Uterus (tissue), 4 donors: ENCODE results near the gene HTRA1. TPM values are rescaled to one million over a fixed set of nuclear protein-coding genes. Genes with fewer than 3 reads are reported as not detected.

Experiments
- DNase-seq, 2 donors: peaks; one replicate each; pipeline ENCODE4 v3.0.0-alpha.2; 2019 to 2020
- H3K27ac ChIP-seq, 2 donors: fragments of 200-600 bp; sonication (generic); 1 replicate in 1 of 2; 2 replicates in 1 of 2; pipeline ENCODE4 v1.5.1; 2016 to 2018
- H3K27me3 ChIP-seq, 2 donors: fragments of 200-600 bp; sonication (generic); one replicate each; pipeline ENCODE4 v1.5.1; 2018 to 2019; ENCODE audit warnings: control low read depth in 1 of 2
- H3K36me3 ChIP-seq, 2 donors: fragments of 200-600 bp; sonication (generic); one replicate each; pipeline ENCODE4 v1.5.1; 2019; ENCODE audit warnings: control low read depth in 1 of 2
- H3K4me1 ChIP-seq, 2 donors: fragments of 200-600 bp; sonication (generic); one replicate each; pipeline ENCODE4 v1.5.1; 2018 to 2019; ENCODE audit warnings: control low read depth in 1 of 2
- H3K4me3 ChIP-seq, 2 donors: fragments of 200-600 bp; sonication (generic); 1 replicate in 1 of 2; 2 replicates in 1 of 2; pipeline ENCODE4 v1.5.1; 2018 to 2019; ENCODE audit warnings: mild to moderate bottlenecking in 1 of 2
- H3K9me3 ChIP-seq, 2 donors: fragments of 200-600 bp; sonication (generic); one replicate each; pipeline ENCODE4 v1.5.1; 2019; ENCODE audit warnings: control low read depth in 1 of 2
- CTCF ChIP-seq, 4 experiments: fragments of 200-600 bp in 2 of 4; fragments of 450-650 bp in 2 of 4; sonication (generic) in 2 of 4; IDR thresholded peaks; one replicate each; pipeline ENCODE4 v1.5.1; 2016 to 2019; ENCODE audit warnings: antibody characterized with exemption in 4 of 4, mild to moderate bottlenecking in 2 of 4, moderate library complexity in 1 of 4
- POLR2A ChIP-seq, 2 donors: fragments of 450-650 bp; IDR thresholded peaks; one replicate each; pipeline ENCODE4 v1.6.1; 2016; ENCODE audit warnings: antibody characterized with exemption in 2 of 2, mild to moderate bottlenecking in 1 of 2, moderate library complexity in 1 of 2
- intact Hi-C: fragments of 100-400 bp; cut with DNase I; formaldehyde crosslinking; loops from one replicate; pipeline ENCODE4 v1.15.1; 2023; ENCODE audit warnings: low total_unique reads
- total RNA-seq, 4 donors: library from RNA; depleted of rRNA in 3 of 4; stranded (reverse); fragments of >200 nt in 3 of 4; gene quantifications; one replicate each; pipeline versions ENCODE4 v1.1.0 to v1.2.4, GENCODE V29; 2014 to 2023
- donor health status: DM: yes; HTN: yes; CAD: no.

The HTRA1 gene
- total RNA-seq, 4 donors from 2014 or later = 98.3 to 153 (median 142) TPM

- intact Hi-C loops = loop anchor here (10.0 kb wide), 1 partner anchor 119 kb away; the partner anchor contains the start of gene DMBT1
- Histone ChIP-seq H3K36me3 (no peaks in the 10 kb centered on the region), H3K4me1 (no peaks in the 10 kb centered on the region), H3K27ac (no peak overlapping the region), H3K27me3 (no peaks in the 10 kb centered on the region), H3K4me3 (no peak overlapping the region), H3K9me3 (no peaks in the 10 kb centered on the region)
- no peak for TF ChIP-seq CTCF (IDR thresholded peaks at IDR 0.05)
- TF ChIP-seq POLR2A (IDR thresholded peaks at IDR 0.05) = no peak
- no peak for DNase-seq
These were observed 15.9 kb upstream of the HTRA1 start for GRCh38 chr10:122445469-122445868.

- Histone ChIP-seq H3K36me3 (no peaks in the 10 kb centered on the region), H3K4me1 (no peaks in the 10 kb centered on the region), H3K9me3 (no peaks in the 10 kb centered on the region), H3K4me3 (no peak overlapping the region), H3K27ac (no peak overlapping the region), H3K27me3 (no peaks in the 10 kb centered on the region)
- TF ChIP-seq CTCF (IDR thresholded peaks at IDR 0.05) = no peak
- no peak for TF ChIP-seq POLR2A (IDR thresholded peaks at IDR 0.05)
- intact Hi-C loops = loop anchor here (10.0 kb wide), 1 partner anchor 119 kb away; the partner anchor contains the start of gene DMBT1
- DNase-seq = no peak
These were observed 15.4 kb upstream of the HTRA1 start for GRCh38 chr10:122445904-122446303.

- DNase-seq = no peak
- Histone ChIP-seq H3K27ac (no peak overlapping the region), H3K27me3 (no peaks in the 10 kb centered on the region), H3K36me3 (no peaks in the 10 kb centered on the region), H3K9me3 (no peaks in the 10 kb centered on the region), H3K4me1 (no peaks in the 10 kb centered on the region), H3K4me3 (no peak overlapping the region)
- intact Hi-C loops = loop anchor here (10.0 kb wide), 1 partner anchor 118 kb away; the partner anchor contains the start of gene DMBT1
- TF ChIP-seq POLR2A (IDR thresholded peaks at IDR 0.05) (no peak), CTCF (IDR thresholded peaks at IDR 0.05) (no peak)
These were observed 14.5 kb upstream of the HTRA1 start for GRCh38 chr10:122446668-122447423.

- Histone ChIP-seq H3K4me3 (no peak overlapping the region), H3K27ac (no peak overlapping the region), H3K36me3 (no peaks in the 10 kb centered on the region), H3K27me3 (no peaks in the 10 kb centered on the region), H3K9me3 (no peaks in the 10 kb centered on the region), H3K4me1 (no peaks in the 10 kb centered on the region)
- intact Hi-C loops = loop anchor here (10.0 kb wide), 1 partner anchor 116 kb away; the partner anchor contains the start of gene DMBT1
- DNase-seq = no peak
- TF ChIP-seq CTCF (IDR thresholded peaks at IDR 0.05) (no peak), POLR2A (IDR thresholded peaks at IDR 0.05) (no peak)
These were observed 12.8 kb upstream of the HTRA1 start for GRCh38 chr10:122448600-122448999.

- Histone ChIP-seq H3K27me3 (no peaks in the 10 kb centered on the region), H3K4me3 (no peak overlapping the region), H3K36me3 (no peaks in the 10 kb centered on the region), H3K4me1 (no peaks in the 10 kb centered on the region), H3K9me3 (no peaks in the 10 kb centered on the region), H3K27ac (no peak overlapping the region)
- TF ChIP-seq POLR2A (IDR thresholded peaks at IDR 0.05) = no peak
- TF ChIP-seq CTCF (IDR thresholded peaks at IDR 0.05) = no peak
- intact Hi-C loops = loop anchor here (10.0 kb wide), 1 partner anchor 116 kb away; the partner anchor contains the start of gene DMBT1
- DNase-seq = no peak
These were observed 12.2 kb upstream of the HTRA1 start for GRCh38 chr10:122449153-122449552.
